HG03025 (cell line): ENCODE data around the gene DPP6.

ENCODE experiments used
- ATAC-seq: cut with Tn5 transposase; IDR thresholded peaks from one replicate; pipeline ENCODE4 v1.9.1; 2021; ENCODE audit warnings: mild to moderate bottlenecking, moderate library complexity; ENCODE audit not compliant: unreplicated experiment, low FRiP score

DPP6 gene

DNA sequence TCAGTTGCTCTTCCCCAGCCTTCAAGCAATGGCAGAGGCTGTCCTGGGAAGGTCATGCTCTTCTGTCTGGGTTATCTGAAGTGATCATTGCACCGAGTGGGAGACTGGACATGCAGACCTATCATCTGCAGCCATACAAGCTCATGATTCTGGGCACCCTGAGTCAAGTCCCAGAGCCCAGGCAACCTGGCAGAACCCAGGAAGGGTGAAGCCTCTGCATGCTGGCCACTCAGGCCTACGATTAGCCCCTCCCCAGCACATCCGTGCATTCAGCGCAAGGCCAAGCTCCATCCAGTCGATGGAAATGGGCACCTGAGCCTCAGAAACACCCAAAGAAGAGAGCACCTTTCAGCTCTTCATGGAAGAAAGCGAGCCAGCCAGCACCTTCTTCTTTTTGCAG is 688.9 kb downstream of the DPP6 start:
- no peak for ATAC-seq

DNA sequence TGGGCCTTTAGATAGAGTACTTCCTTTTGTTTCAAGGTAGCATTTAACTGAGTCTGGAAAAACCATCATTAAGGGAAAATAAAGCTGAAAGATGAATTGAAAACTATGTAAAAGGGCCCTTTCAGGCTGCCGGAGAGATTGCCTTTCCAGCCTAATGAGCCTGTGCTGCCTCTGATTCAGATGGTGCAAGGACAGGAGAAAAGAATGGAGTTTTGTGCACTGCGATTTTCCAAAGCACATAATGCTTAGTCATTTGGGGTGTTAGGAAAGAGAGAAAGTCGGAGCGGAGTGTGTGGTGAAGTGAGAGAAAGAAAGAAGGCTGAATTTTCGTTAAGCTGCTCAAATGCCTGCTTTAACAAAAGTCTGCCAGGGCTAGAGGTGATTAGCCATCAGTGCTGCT is 691.0 kb downstream of the DPP6 start:
- ATAC-seq, result no peak

DNA sequence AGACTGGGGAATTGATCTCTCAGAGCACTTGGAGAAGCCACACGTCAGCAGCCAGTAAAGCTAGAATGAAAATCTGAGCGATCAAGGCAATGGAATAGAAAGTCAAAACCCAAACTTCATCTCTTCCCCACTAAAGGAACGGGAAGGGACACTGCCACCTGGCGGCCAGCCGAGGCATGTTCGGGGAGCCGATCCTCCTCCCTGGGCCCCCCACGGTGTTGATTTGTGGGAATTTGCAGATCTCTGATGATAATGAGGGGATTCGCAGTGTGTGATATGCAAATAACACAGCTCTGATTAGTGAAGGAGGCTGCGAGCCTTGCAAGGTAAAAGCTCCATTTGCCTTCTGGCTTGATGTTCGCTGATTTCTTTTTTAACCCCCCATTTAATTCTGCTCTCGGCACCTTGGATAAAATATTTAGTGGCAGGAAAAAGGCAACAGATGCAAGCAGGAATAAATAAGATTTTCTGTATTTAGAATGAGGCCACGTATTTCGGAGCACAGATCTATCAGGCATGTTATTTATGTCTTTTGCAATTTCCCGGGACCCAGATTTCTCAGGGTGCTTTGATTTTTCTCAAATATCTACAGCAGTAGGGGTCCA is 692.2 kb downstream of the DPP6 start:
- no peak for ATAC-seq

DNA sequence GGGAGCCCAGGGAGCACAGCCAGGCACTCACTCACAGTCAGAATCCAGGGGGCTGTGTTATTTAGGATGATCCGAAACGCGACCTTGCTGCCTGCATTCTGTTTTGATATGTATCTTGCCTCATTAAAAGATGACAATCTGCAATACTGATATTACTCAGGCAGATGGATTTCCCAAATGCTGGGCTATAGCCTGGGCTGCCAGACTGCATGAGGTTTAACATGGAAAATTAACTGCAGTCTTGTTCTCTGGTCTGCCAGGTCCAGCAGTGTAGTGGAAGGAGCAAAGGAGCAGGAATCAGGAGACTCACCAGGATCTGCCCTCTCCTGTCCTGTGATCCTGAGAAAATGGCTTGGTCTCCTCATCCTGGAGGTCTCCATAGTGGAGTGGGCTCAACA is 692.7 kb downstream of the DPP6 start:
- ATAC-seq, result no peak

DNA sequence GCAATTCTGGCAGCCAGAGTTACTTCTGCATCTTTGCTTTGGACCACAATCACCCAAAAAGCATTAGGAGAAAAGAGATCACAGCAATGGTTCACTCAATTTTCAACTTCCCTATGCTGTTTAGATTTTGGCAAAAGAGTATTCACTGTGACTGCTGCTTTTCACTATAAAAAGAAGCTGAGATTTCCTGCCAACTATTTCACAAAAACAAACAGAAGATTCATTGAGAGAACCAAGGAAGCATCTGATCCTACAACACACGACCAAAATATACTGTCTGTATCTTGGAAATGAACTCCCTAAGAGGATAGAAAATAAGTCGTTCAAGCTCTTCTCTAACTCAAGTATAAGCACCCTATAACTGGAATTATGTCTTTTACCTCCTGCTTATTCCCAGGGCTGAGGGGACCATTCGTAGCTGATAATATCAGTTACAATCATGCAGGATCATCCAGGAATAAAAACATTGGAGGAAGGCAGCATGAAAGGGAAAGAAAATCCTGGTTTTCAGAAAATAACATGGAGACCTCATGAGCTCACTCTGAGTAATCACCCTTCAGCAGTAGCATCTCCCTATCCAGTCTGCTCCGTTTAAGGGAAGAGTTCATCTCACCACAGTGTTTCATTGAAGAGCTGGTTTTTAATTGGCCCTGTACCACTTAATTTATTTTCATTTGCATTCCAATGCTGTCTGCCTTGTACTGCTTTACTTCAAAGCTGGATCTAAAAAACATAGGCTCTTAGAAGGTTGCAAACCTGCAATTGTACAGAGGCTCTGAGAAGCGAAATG is 694.6 kb downstream of the DPP6 start:
- no peak for ATAC-seq

DNA sequence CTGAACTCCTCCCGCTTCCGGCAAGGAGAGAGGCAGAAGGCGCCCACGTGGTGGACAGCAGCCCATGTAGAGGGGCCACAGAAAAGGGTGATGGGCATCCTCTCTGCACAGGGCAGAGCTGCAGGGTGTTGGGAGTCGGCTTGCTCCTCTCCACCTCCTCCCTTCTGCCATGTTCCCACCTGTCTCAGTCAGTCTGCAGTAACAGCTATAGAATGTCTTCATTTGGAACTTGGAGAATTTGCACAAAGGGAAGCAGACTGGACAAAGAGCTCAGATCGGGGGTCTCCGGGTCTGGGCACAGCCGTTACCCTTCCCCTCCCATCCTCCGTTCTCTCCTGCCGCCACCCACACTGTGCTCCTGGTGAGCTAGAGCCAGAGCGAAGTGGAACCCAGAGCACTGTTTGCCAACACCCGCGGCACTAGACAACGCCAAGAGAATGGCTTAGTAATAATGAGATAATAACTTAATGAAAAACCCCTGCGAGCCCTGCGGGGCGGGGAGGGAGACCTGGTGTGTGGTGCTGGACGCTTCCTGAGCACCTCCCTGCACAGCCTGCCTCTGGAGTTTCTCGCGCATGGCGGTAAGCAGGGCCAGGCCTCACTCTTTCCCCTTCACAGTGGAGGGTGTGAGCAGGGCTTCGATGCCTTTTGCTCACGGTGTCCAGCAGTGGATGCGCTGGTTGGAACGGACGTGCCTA is 696.0 kb downstream of the DPP6 start:
- ATAC-seq, result no peak

DNA sequence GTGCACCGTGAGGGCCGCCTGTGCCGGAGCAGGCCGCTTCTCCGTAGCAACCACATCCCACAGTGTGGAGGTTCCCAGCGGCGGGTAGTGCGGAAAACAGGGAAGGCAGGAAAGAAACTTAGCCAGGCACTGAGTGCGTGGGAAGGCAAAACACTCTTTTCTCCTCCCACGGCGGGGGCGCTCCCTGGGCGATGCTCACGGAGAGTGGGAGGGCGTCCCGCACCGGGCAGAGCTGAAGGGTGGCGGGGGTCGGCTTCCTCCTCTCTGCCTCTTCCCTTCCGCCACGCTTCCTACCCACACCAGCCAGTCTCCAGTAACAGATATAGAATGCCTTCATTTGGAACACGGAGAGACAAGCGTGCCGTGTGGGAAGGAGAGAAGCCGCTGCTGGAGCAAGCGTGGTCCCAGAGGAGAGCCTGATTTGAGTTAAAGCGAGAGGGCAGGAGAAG is 698.2 kb downstream of the DPP6 start:
- no peak for ATAC-seq

DNA sequence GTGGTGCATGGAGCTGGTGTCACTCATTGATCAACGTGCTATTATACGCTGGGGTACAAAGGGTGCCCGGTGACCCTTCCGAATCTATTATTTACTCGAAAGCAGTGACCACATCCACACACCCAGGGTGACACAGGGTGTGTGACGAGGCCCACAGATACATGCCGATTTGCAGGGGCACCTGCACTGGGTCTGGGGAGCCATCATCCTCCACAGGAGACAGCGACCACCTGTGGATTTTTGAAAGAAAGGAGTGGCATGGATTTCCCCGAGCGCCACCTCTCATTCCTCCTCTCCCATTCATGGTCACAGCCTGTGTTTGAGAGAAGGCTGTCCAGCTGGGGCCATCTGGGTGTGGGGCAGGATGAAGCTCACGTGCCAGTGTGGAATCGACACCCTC is 701.0 kb downstream of the DPP6 start:
- ATAC-seq, result no peak

DNA sequence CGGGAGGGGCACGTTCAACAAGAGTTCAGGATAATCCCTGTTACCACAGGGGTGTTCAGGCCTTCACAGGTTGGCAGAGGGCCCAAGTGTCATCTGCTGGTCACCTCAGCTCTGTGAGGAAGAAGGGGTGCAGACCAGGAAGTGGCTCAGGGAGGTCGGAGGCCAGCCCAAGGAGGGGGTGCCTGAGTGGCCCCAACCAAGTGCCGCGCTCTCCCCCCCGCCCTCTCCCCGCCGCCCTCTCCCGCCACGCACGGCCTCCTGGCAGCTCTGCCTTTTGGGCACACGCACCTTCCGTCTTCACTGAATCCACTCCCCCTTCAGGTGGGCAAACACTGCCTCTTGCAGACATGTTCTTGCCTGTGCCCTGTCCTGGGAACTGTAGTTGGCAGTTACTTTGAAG is 705.6 kb downstream of the DPP6 start:
- ATAC-seq, result no peak

DNA sequence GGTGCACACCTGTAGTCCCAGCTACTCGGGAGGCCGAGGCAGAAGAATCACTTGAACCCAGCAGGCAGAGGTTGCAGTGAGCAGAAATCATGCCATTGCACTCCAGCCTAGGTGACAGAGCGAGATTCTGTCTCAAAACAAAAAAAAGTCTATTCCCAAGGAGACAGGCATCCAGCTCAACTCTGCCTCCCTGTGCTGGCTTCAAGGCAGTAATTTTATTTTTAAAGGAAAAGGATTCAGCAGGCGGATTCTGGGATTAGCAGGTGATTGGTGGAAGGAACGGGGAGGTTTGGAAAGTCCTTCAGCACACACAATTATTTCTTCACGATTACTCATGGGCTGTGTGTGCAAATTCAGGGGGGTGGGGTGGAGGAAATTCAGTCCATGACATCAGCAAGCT is 707.8 kb downstream of the DPP6 start:
- no peak for ATAC-seq

DNA sequence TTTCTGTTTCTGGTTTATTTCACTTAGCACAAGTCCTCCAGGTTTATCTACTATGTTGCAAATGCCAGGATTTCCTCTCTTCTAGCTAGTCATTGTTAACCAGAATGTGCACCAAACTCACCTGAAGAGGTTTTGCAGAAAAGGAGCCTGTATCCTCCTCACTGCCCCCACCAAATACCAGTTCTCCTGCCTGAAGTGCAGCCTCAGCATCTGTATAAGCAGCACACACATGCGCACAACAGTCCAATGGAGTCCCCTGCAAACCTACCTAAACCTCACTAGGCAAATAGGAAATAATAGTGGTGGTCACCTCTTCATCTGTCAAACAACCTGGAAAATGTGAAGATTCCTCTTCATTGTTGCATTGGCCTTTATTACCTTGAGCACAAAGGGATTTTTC is 712.9 kb downstream of the DPP6 start:
- no peak for ATAC-seq

DNA sequence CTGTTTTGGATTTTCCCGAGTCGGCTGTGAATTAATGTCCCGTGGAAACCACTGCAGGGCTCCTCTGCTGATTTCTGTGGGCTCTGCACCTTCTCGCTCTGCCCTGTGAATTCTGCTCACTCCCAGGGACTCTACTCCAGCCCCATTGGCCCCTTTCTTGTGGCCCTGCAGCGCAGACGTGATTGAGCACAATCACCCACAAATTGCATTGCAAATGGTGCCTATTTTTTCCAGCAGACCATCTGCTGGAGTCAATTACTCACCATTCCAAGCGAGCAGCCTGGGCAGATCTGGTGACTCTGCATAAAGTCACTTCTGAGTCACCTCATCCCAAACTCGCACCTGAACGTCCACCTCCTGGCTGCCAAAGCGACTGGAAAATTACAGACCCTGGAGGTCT is 714.9 kb downstream of the DPP6 start:
- no peak for ATAC-seq

DNA sequence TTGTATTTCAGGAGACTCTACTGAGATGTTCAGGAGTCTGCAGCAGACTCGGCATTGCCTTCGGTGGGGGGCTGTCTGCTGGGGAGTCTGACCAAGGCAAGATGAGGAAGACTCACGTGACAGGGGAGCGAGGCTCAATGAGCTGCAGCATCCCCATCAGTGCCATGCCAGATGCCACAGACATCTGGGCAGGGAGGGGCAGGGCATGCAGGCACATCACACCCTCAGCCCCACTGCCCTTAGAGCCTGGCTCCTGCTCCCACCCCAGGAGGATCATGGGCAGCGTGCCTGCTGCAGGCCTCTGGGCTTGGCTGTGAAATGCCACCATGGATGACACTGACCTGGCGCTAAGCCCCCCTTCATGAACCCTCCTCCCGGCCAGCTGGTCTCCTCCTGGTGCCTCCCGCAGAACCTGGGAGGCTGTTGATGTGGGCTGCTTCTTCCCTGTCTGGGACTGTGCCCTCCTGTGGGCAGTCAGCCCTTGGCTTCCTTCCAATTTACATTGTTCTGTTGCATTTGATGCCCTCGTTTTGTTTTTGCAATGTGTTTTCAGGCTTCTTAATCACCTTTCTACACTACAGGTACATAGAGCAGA is 715.7 kb downstream of the DPP6 start:
- no peak for ATAC-seq

DNA sequence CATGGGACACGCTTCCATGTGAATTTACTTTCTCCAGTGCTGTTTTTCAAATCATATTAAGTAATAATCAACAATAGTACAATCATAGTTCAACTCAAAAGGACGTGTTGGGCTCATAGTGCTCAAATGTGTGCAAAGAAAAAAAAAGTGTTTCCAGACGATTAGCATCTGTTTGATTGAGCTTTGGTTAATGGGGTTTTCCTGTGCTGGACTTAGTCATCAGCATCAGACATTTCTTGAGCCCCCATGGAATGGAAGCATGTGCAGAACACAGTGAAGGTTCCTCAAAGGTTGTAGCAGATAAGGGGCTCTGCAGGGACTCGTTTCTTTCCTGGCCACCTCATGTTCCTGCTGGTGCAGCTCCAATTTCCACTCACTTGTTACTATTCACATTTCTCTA is 716.8 kb downstream of the DPP6 start:
- no peak for ATAC-seq

DNA sequence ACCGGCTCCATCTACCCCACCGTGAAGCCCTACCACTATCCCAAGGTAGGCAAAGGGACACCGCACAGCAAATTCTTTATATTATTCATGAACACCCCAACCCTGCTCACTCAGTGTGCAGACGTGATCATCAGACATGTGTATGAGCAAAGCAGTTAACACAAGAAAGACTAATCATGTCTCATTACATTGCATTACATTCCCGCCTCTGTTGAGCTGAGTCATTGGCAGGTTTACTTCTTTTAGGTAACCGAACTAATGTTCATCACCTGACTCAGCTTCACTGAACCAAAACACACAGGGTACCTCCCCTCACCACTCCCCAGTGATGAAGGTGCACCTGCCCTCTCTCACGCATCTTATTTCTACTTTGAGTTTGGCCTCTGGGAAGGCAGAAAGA is 717.3 kb downstream of the DPP6 start:
- no peak for ATAC-seq

DNA sequence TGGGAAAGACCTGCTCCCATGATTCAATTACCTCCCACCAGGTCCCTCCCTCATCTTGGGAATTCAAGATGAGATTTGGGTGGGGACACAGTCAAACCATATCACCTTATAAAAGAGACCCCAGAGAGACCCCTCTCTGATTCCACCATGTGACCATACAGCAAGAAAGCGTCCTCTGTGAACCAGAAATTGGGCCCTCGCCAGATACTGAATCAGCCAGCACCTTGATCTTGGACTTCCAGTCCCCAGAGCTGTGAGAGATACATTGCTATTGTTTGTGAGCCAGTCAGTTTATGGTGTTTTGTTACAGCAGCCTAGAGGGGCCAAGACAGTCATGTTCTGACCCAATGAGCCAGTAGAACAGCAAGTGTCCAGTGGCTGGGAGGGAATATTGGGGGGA is 718.2 kb downstream of the DPP6 start:
- ATAC-seq, result no peak

DNA sequence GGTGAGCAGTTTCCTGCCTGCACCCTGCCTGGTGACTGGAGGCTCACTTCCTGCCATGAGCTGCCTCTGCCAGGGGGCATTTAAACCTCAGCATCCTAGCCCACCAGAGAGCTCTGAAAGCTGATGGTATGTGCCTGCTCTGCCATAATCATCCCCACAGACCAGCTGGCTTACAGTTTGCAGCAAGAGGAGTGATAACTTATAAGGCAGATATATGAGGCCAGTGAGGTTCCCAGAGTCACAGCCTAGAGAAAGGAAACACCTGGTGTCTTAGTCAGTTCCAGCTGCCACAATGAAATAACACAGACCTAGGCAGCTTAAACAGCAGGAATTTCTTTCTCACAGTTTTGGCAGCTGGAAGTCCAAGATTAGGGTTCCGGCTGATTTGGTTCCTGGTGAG is 718.8 kb downstream of the DPP6 start:
- ATAC-seq, result no peak

DNA sequence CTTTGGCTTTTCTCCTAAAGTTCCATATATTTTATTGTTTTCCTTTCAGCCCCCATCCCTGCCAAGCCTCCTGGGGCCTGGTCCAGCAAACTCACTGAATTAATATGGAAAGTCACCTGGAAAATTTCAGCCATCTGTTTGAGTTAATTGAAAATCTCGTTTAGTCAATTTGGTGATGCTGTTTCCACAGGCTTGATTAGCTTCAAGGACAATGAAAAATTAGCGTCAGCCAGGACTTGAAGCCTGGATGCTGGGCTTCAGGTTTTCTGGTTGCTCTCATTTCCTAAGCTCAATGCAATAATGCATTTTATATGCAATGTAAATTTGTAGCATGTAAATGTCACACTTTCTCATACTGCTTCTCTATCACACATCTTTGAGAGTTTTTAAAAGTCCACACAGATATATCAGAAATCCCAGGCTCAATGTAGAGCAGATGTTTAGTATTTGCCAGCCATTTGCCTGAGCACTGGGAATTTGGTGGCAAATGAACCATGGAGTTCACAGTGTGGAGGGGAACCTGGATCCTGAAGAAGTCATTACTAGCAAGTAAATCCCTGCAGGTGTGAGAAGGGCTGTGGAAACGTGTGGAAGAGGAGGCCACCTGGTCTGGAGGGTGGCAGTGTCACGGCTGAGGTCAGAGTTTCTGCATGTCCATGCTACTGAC is 722.2 kb downstream of the DPP6 start:
- no peak for ATAC-seq

DNA sequence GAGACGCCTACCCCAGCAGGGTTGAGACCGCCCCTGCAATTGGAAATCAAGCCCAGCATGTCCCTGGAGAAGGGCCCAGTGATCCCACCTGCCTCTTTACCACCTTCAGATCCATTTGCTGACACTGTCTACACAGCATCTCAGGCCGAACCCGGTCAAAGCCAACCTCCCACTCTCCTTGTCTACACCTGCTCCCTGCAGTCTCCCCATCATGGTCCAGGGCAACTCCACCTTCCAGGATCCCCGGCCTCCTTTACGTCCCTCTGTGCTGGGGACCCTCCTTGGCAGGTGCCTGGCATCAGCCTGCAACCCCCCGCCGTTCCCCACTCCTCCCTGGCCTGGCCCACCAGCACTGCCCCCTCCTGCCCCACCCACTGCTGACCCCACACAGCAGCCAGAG is 723.5 kb downstream of the DPP6 start:
- ATAC-seq, result no peak

DNA sequence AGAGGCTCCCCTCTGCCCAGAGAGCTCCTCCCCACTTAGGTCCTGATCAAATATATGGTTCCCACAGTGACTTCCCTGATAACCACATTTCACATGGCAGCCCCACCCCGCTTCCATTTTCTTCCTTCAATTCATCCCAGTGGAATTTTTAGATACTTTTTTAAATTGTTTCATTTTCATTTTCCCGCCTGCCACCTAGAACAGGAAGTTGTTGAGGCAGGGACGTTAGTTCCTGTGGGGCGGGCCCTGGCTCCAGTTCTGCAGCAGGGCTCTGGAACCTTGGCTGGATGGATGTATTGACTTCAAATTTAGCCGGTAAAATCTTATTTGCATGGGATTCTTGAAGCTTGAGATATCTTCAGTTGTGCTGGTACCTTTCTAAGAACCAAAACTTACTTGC is 724.2 kb downstream of the DPP6 start:
- ATAC-seq, result no peak

DNA sequence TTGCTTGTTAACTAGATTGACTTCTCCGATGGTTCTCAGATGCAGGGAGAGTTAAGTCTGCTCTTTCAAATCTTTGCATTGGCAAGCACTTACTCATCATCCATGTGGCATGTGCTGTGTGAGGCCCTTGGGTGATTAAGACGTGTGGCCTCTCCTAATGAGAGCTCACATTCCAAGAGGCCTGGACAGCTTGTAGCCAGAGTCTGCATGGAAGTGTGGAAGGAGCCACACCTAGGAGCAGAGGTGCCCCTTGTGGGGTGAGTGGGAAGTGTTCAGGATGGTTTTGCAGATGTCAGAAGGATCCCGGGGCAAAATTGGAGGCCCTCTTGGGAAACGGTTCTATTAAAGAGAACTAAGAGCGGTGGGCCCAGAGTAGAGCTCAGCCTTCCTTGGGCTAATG is 724.8 kb downstream of the DPP6 start:
- ATAC-seq, result no peak
